Heart left ventricle (tissue), 16 donors: Measurements from ENCODE around the gene TMEM248. TPM values are rescaled to one million over a fixed set of nuclear protein-coding genes. Genes with fewer than 3 reads are reported as not detected.

ENCODE experiments used
- ATAC-seq, 4 donors: fragments of 200-7000 bp; cut with Tn5 transposase; one replicate each; pipeline ENCODE4 v1.9.1; 2020 to 2022; ENCODE audit warnings: moderate library complexity in 4 of 4, mild to moderate bottlenecking in 3 of 4, moderate number of reproducible peaks in 1 of 4
- DNase-seq, 5 donors: peaks; one replicate each; pipeline ENCODE4 v3.0.0-alpha.2; 2020
- H3K27ac ChIP-seq, 12 donors: fragments of 200-600 bp; sonication (generic) in 4 of 12; one replicate each; pipeline versions ENCODE4 v1.5.0 to v1.8.0; 2016 to 2022; ENCODE audit warnings: mild to moderate bottlenecking in 2 of 12
- H3K27me3 ChIP-seq, 9 donors: fragments of 200-600 bp; sonication (generic) in 2 of 9; one replicate each; pipeline versions ENCODE4 v1.5.1 to v1.8.0; 2016 to 2022; ENCODE audit warnings: mild to moderate bottlenecking in 3 of 9
- H3K36me3 ChIP-seq, 9 donors: fragments of 200-600 bp; sonication (generic) in 2 of 9; one replicate each; pipeline versions ENCODE4 v1.5.0 to v1.8.0; 2018 to 2022; ENCODE audit warnings: mild to moderate bottlenecking in 2 of 9
- H3K4me1 ChIP-seq, 12 donors: fragments of 200-600 bp; sonication (generic) in 4 of 12; one replicate each; pipeline versions ENCODE4 v1.5.0 to v1.8.0; 2016 to 2022; ENCODE audit warnings: mild to moderate bottlenecking in 3 of 12
- H3K4me3 ChIP-seq, 12 donors: fragments of 200-600 bp; sonication (generic) in 4 of 12; one replicate each; pipeline versions ENCODE4 v1.5.0 to v1.8.0; 2017 to 2022; ENCODE audit warnings: mild to moderate bottlenecking in 9 of 12, moderate library complexity in 4 of 12
- H3K9me3 ChIP-seq, 12 donors: fragments of 200-600 bp; sonication (generic) in 4 of 12; one replicate each; pipeline versions ENCODE4 v1.5.0 to v1.8.0; 2016 to 2022; ENCODE audit warnings: mild to moderate bottlenecking in 1 of 12
- POLR2A ChIP-seq, 2 donors: fragments of 450-650 bp; IDR thresholded peaks; one replicate each; pipeline ENCODE4 v1.6.1; 2017; ENCODE audit warnings: antibody characterized with exemption in 2 of 2, mild to moderate bottlenecking in 2 of 2, moderate library complexity in 2 of 2
- WGBS, 4 donors: extraction: QIAGEN DNeasy Blood & Tissue Kit in 2 of 4; methylation state at CpG; one replicate each; pipeline versions ENCODE4 v1.1.5 to v1.1.7; 2013 to 2018; 5-methylcytosine and 5-hydroxymethylcytosine counted together
- intact Hi-C, 10 donors: fragments of 100-400 bp; cut with DNase I; formaldehyde crosslinking; loops; one replicate each; pipeline versions ENCODE4 v1.11.1 to v1.14.2; 2022
- polyA plus RNA-seq, 2 donors: library from polyadenylated mRNA; stranded (reverse); fragments of 200-250 nt; gene quantifications; one replicate each; pipeline ENCODE4 v1.2.3, GENCODE V29; 2013
- total RNA-seq, 9 donors: library from RNA; depleted of rRNA in 2 of 9; stranded (reverse); fragments of >200 nt in 2 of 9; fragmentation: NEBNext Ultra II Directional in 3 of 9; extraction: Animal tissue kit (Norgen Biotek cat#: 25700) in 3 of 9; gene quantifications; one replicate each; pipeline versions ENCODE4 v1.1.0 to v1.2.4, GENCODE V29; 2016 to 2023
- TF ChIP-seq, protein P1 (sequence below), 12 donors: fragments of 200-600 bp; sonication (generic) in 4 of 12; IDR thresholded peaks; one replicate each; pipeline versions ENCODE4 v1.5.0 to v1.8.0; 2018 to 2022; ENCODE audit warnings: antibody characterized with exemption in 12 of 12, mild to moderate bottlenecking in 5 of 12
- donor health status: ischemic (EF 13 %, LVEDD 7.1; RV severe dilation, severe dysfunction).
- donor health status: healthy with polysubstance abuse.
- donor health status: DM: no; HTN: yes; CAD: no.
- donor health status: DM: no; HTN: no; CAD: no.
- donor health status: ischemic (EF 25% LVEDD 6.9; RV normal size, moderate dysfunction).
- donor health status: ischemic (EF 25% LVEDD 5.7; RV mildly dilated, moderate dysfunction).
- donor health status: healthy.
- donor health status: DM: yes; HTN: yes; CAD: no.
- donor health status: ischemic (EF 35%, LVEDD 5.7; RV mildly dilated, moderate dysfunction).
- donor health status: nonischemic (EF 11% LVEDD 7.7; RV severe dilation, severe dysfunction).
- donor health status: DM: yes; HTN: yes; CAD: no.
- donor health status: PGD.
- donor health status: ischemic (EF 29% LVEDD 5.4; RV normal size, mild dysfunction).
- donor health status: nonischemic (EF 23%, LVEDD 6.1; RV moderate dilation, normal function).

Gene TMEM248
- total and polyA plus RNA-seq, 11 donors, result 12.6 to 121 (median 54.6) TPM

GRCh38 chr7:66902844-66903180 is 18.2 kb upstream of the TMEM248 start:
- intact Hi-C loops, result no loop called here
- Histone ChIP-seq H3K9me3 (no peaks in the 10 kb centered on the region), H3K27ac (no peak overlapping the region), H3K27me3 (no peaks in the 10 kb centered on the region), H3K36me3 (peaks cover 0 to 27% (median 3%) of the 10 kb centered on the region in 9 donors), H3K4me3 (no peak overlapping the region), H3K4me1 (no peaks in the 10 kb centered on the region)
- 93 to 95% (median 93%) methylated on average over 17 to 19 of the region's 19 CpGs for WGBS, 4 donors
- ATAC-seq (no peak), DNase-seq (no peak)
- no peak for TF ChIP-seq POLR2A (IDR thresholded peaks at IDR 0.05)
- TF ChIP-seq, protein P1, sequence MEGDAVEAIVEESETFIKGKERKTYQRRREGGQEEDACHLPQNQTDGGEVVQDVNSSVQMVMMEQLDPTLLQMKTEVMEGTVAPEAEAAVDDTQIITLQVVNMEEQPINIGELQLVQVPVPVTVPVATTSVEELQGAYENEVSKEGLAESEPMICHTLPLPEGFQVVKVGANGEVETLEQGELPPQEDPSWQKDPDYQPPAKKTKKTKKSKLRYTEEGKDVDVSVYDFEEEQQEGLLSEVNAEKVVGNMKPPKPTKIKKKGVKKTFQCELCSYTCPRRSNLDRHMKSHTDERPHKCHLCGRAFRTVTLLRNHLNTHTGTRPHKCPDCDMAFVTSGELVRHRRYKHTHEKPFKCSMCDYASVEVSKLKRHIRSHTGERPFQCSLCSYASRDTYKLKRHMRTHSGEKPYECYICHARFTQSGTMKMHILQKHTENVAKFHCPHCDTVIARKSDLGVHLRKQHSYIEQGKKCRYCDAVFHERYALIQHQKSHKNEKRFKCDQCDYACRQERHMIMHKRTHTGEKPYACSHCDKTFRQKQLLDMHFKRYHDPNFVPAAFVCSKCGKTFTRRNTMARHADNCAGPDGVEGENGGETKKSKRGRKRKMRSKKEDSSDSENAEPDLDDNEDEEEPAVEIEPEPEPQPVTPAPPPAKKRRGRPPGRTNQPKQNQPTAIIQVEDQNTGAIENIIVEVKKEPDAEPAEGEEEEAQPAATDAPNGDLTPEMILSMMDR (IDR thresholded peaks at IDR 0.05), result no peak

GRCh38 chr7:66903360-66904062 is 17.5 kb upstream of the TMEM248 start:
- Histone ChIP-seq H3K36me3 (peaks cover 0 to 22% (median 0%) of the 10 kb centered on the region in 9 donors), H3K4me1 (no peaks in the 10 kb centered on the region), H3K27ac (no peak overlapping the region), H3K4me3 (no peak overlapping the region), H3K9me3 (no peaks in the 10 kb centered on the region), H3K27me3 (no peaks in the 10 kb centered on the region)
- ATAC-seq (no peak), DNase-seq (peak in 1 of 5 donors; percentile 65)
- no peak for TF ChIP-seq POLR2A (IDR thresholded peaks at IDR 0.05)
- TF ChIP-seq, protein P1 (IDR thresholded peaks at IDR 0.05), result no peak
- 93 to 96% (median 96%) methylated on average over 29 to 32 of the region's 32 CpGs for WGBS, 4 donors
- intact Hi-C loops, result no loop called here

DNA sequence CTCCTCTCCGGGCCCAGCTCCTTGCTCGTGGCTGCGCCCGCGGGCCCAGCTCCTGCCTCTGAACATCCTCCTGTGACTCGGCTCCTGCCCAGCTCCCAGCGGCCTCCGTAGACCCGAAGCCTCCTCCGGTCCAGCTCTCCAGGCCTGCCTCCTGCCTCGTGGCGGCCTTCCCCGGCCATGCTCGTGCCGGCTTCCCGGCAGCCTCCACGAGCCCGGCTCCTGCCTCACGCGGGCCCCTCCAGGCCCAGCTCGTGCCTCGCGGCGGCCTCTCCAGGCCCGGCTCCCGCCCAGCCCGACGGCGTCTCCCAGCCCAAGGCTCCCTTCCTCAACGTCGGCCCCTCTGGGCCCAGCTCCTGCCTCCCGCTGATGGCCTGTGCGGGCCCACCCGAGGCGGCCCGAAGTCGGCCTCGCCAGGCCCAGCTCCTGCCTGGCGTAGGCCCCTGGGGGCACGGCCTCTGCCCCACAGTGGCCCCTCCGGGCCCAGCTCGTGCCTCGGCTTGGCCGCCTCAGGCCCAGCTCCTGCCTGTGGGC is 16.9 kb upstream of the TMEM248 start:
- H3K4me1 ChIP-seq, result no peaks in the 10 kb centered on the region
- 95 to 96% (median 96%) methylated on average over 34 to 44 of the region's 44 CpGs for WGBS, 4 donors
- no peak for DNase-seq
- H3K27ac ChIP-seq, result no peak overlapping the region
- no peak for TF ChIP-seq POLR2A (IDR thresholded peaks at IDR 0.05)
- TF ChIP-seq, protein P1 (IDR thresholded peaks at IDR 0.05), result no peak
- no peak for ATAC-seq
- no peaks in the 10 kb centered on the region for H3K9me3 ChIP-seq
- intact Hi-C loops, result no loop called here
- peaks cover 0 to 16% (median 0%) of the 10 kb centered on the region in 9 donors for H3K36me3 ChIP-seq
- no peaks in the 10 kb centered on the region for H3K27me3 ChIP-seq
- H3K4me3 ChIP-seq, result no peak overlapping the region

GRCh38 chr7:66905278-66905677 is 15.7 kb upstream of the TMEM248 start:
- TF ChIP-seq POLR2A (IDR thresholded peaks at IDR 0.05), result no peak
- TF ChIP-seq, protein P1 (IDR thresholded peaks at IDR 0.05), result no peak
- WGBS, 4 donors, result 87 to 94% (median 91%) methylated on average over 8 of the region's 8 CpGs
- H3K27ac ChIP-seq, result no peak overlapping the region
- no peaks in the 10 kb centered on the region for H3K27me3 ChIP-seq
- H3K9me3 ChIP-seq, result no peaks in the 10 kb centered on the region
- H3K4me1 ChIP-seq, result no peaks in the 10 kb centered on the region
- H3K4me3 ChIP-seq, result no peak overlapping the region
- ATAC-seq, result no peak
- no peak for DNase-seq
- intact Hi-C loops, result no loop called here
- peaks cover 0 to 12% (median 0%) of the 10 kb centered on the region in 9 donors for H3K36me3 ChIP-seq
